LNCAP (cell line): ENCODE measurements around the gene NTRK3.

Experiments
- TF ChIP-seq, protein P1 (sequence below): fragments of 450-650 bp; IDR thresholded peaks from 2 replicates; pipeline ENCODE4 v1.5.1; 2017; ENCODE audit warnings: mild to moderate bottlenecking

NTRK3 gene

DNA sequence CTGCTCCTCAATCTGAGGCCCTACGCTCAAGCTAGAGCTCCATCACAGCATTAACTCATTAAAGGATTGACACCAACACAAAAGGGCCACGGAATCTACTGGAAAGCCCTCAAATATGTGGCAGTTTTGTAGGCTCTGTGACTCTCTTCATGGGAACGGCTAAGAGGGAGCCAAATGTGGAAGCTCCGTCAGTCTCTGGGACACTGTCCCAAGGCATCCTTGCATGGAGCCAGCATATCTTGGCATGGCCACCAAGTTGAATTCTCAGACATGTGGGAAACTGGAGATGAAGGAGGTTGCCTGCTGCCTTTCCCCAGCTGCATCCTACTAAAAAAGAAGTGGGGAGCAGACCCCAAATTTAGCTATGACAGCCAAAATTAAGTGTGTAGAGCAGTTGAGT, 296.9 kb downstream of the NTRK3 start:
- TF ChIP-seq, protein P1, sequence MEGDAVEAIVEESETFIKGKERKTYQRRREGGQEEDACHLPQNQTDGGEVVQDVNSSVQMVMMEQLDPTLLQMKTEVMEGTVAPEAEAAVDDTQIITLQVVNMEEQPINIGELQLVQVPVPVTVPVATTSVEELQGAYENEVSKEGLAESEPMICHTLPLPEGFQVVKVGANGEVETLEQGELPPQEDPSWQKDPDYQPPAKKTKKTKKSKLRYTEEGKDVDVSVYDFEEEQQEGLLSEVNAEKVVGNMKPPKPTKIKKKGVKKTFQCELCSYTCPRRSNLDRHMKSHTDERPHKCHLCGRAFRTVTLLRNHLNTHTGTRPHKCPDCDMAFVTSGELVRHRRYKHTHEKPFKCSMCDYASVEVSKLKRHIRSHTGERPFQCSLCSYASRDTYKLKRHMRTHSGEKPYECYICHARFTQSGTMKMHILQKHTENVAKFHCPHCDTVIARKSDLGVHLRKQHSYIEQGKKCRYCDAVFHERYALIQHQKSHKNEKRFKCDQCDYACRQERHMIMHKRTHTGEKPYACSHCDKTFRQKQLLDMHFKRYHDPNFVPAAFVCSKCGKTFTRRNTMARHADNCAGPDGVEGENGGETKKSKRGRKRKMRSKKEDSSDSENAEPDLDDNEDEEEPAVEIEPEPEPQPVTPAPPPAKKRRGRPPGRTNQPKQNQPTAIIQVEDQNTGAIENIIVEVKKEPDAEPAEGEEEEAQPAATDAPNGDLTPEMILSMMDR: no peak

- TF ChIP-seq, protein P1: no peak
These were observed 297.5 kb downstream of the NTRK3 start for GRCh38 chr15:87959080-87959479.

GRCh38 chr15:87955284-87955909, 301.1 kb downstream of the NTRK3 start:
- TF ChIP-seq, protein P1: no peak

DNA sequence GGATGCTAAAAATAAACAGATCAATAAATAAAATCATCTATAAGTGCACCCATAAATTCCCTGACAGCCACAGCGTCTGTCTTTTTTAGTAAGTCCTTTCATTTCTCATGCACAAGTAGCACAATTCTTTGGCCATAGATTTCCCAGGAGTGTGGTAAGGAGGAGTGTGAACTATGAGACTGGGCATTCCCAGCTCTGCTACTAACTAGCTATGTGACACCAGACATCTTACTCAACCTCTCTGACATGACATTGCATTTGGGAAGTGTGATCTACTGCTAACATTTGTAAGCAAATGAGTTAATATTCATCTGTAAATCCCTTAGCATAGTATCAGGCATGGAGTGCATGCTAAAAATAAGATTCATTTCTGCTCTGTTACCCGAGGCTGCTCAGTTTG, 301.7 kb downstream of the NTRK3 start:
- TF ChIP-seq, protein P1: no peak

DNA sequence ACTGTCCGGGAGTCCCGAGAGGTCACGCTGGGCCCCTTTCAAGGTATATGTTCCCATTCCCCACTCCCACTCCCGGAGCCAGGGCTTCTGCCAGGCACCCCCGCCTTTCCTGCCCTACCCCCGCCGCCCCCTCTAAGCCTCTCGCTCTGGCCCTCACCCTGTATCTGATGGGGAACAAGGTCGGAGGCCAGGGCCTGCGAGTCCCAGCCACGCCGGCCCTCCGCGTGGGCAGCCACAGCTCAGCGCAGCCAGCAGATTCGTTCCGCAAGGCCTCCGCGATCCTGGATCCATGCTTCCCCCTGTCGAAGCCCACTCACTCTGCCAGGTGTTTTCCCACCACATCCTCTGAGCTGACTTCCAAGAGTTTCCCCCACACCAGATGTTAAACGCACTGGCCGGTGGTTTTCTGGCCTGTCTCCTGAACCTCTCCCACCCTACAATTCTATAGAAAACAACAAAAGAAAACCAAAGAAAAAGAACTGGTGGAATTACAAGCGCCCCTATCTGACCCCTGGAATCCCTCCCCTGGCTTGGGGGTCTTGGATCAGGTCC, 303.7 kb downstream of the NTRK3 start:
- TF ChIP-seq, protein P1: no peak

DNA sequence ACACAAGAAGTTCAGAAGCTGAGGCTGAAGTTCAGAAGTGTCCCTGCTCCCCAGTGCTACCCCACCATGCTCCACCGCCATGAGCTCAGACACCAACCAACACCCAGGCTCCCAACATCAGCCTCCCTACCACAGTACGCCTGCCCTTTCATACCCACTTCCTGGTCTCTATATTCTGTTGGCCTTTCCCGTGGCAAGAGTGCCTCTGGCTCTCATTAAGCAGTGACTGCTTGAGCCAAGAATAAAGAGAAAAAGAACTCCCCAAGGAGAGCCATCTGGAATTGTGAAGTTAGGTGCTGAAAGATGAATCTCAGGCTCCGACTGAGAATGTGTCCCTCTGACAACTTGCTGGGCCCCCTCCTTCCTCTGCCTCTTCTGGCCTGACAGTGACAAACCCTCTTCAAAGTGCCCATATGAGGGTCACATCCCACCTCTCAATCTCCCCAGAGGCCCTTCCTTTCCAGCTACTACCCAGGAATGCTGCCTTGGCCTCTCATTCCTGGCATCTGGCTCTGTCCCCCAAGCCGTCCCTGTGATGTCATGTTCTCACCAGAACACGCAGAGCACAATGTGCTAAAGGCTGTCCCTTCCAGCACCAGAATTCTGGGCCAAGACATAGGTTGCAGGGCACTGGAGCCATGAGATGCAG, 306.8 kb downstream of the NTRK3 start:
- TF ChIP-seq, protein P1: no peak

DNA sequence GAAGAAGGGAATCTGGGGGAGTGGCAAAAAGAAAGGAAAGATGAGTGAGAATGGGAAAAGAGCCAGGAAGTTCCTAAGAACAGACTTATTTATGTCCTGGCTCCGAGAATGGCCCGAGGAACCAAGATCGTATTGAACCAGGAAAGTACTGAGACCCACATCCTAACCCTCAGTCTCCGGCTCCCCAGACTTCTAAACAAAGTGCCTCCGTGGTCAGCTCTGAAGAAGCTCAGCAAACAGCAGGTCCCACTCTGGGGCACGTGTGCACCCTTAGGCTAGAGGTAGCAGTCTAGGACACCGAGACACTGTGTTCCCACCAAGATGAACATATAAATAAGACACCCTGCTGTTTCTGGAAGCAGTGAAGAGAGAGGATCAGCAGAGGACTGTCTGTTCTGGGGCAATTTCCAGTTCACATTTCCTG, 307.4 kb downstream of the NTRK3 start:
- TF ChIP-seq, protein P1: no peak
